WTC11 (cell line): ENCODE measurements around the gene SERBP1.

Experiments used
- MXD4 ChIP-seq: fragments of 250-450 bp; sonication (Bioruptor Pico); IDR thresholded peaks from 2 replicates; pipeline ENCODE4 v1.8.0; 2021; ENCODE audit warnings: mild to moderate bottlenecking, moderate library complexity, borderline replicate concordance
- TF ChIP-seq, protein P1 (sequence below): sonication (generic); formaldehyde crosslinking; conservative IDR thresholded peaks from 2 replicates; pipeline ENCODE4 v1.8.1; 2022; ENCODE audit warnings: mild to moderate bottlenecking, missing genetic modification reagents
- TF ChIP-seq, protein P2 (sequence below): sonication (generic); formaldehyde crosslinking; IDR thresholded peaks from 2 replicates; pipeline ENCODE4 v1.8.1; 2023; ENCODE audit warnings: mild to moderate bottlenecking, moderate library complexity, missing genetic modification reagents
- TF ChIP-seq, protein P3 (sequence below): sonication (generic); formaldehyde crosslinking; IDR thresholded peaks from 2 replicates; pipeline ENCODE4 v1.8.0; 2022; ENCODE audit warnings: mild to moderate bottlenecking, missing genetic modification reagents

- TF ChIP-seq, protein P1, sequence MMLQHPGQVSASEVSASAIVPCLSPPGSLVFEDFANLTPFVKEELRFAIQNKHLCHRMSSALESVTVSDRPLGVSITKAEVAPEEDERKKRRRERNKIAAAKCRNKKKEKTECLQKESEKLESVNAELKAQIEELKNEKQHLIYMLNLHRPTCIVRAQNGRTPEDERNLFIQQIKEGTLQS (CRISPR knock-in tag): no peak
- TF ChIP-seq, protein P2, sequence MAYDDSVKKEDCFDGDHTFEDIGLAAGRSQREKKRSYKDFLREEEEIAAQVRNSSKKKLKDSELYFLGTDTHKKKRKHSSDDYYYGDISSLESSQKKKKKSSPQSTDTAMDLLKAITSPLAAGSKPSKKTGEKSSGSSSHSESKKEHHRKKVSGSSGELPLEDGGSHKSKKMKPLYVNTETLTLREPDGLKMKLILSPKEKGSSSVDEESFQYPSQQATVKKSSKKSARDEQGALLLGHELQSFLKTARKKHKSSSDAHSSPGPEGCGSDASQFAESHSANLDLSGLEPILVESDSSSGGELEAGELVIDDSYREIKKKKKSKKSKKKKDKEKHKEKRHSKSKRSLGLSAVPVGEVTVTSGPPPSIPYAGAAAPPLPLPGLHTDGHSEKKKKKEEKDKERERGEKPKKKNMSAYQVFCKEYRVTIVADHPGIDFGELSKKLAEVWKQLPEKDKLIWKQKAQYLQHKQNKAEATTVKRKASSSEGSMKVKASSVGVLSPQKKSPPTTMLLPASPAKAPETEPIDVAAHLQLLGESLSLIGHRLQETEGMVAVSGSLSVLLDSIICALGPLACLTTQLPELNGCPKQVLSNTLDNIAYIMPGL (CRISPR knock-in tag): no peak
- TF ChIP-seq, protein P3, sequence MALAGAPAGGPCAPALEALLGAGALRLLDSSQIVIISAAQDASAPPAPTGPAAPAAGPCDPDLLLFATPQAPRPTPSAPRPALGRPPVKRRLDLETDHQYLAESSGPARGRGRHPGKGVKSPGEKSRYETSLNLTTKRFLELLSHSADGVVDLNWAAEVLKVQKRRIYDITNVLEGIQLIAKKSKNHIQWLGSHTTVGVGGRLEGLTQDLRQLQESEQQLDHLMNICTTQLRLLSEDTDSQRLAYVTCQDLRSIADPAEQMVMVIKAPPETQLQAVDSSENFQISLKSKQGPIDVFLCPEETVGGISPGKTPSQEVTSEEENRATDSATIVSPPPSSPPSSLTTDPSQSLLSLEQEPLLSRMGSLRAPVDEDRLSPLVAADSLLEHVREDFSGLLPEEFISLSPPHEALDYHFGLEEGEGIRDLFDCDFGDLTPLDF (CRISPR knock-in tag): no peak
- TF ChIP-seq MXD4 (CRISPR knock-in tag): no peak
Measured at GRCh38 chr1:67382292-67382691, 47.9 kb downstream of the SERBP1 start.
